Suprapubic skin (tissue), 4 donors: ENCODE data around the gene FMNL2. TPM values are rescaled to one million over a fixed set of nuclear protein-coding genes. Genes with fewer than 3 reads are reported as not detected.

Experiments used
- DNase-seq, 2 donors: peaks; one replicate each; pipeline ENCODE4 v3.0.0-alpha.2; 2019; ENCODE audit warnings: low spot score in 2 of 2
- H3K27ac ChIP-seq: fragments of 200-600 bp; sonication (generic); one replicate; pipeline ENCODE4 v1.5.1; 2019
- H3K27me3 ChIP-seq: fragments of 200-600 bp; sonication (generic); one replicate; pipeline ENCODE4 v1.5.1; 2019
- H3K36me3 ChIP-seq: fragments of 200-600 bp; sonication (generic); one replicate; pipeline ENCODE4 v1.5.1; 2019
- H3K4me1 ChIP-seq: fragments of 200-600 bp; sonication (generic); one replicate; pipeline ENCODE4 v1.5.1; 2019
- H3K4me3 ChIP-seq: fragments of 200-600 bp; sonication (generic); one replicate; pipeline ENCODE4 v1.5.1; 2019; ENCODE audit warnings: mild to moderate bottlenecking
- H3K9me3 ChIP-seq: fragments of 200-600 bp; sonication (generic); one replicate; pipeline ENCODE4 v1.5.1; 2019
- EP300 ChIP-seq: sonication (generic); formaldehyde crosslinking; IDR thresholded peaks from one replicate; pipeline ENCODE4 v1.6.1; 2017; ENCODE audit warnings: antibody characterized with exemption
- POLR2A ChIP-seq, 2 donors: fragments of 450-650 bp; IDR thresholded peaks; one replicate each; pipeline ENCODE4 v1.6.1; 2017; ENCODE audit warnings: antibody characterized with exemption in 2 of 2, mild to moderate bottlenecking in 2 of 2, moderate library complexity in 2 of 2
- POLR2AphosphoS5 ChIP-seq, 3 donors: sonication (generic); formaldehyde crosslinking; IDR thresholded peaks; one replicate each; pipeline ENCODE4 v1.6.1; 2017; ENCODE audit warnings: antibody characterized with exemption in 3 of 3
- WGBS: methylation state at CpG from one replicate; pipeline ENCODE4 v1.1.5; 2018; 5-methylcytosine and 5-hydroxymethylcytosine counted together
- total RNA-seq, 4 donors: library from RNA; depleted of rRNA; stranded (reverse); fragments of >200 nt; gene quantifications; one replicate each; pipeline ENCODE4 v1.1.0, GENCODE V29; 2016
- TF ChIP-seq, protein P1 (sequence below), 2 donors: fragments of 200-600 bp in 1 of 2; fragments of 450-650 bp in 1 of 2; sonication (generic) in 1 of 2; IDR thresholded peaks; one replicate each; pipeline ENCODE4 v1.5.1; 2016 to 2019; ENCODE audit warnings: antibody characterized with exemption in 2 of 2, mild to moderate bottlenecking in 1 of 2, moderate library complexity in 1 of 2

FMNL2 gene
- total RNA-seq, 4 donors from 2014 or later: 15.4 to 18.1 (median 16.0) TPM

GRCh38 chr2:152448606-152449005, 113.6 kb downstream of the FMNL2 start:
- DNase-seq: no peak
- H3K9me3 ChIP-seq: no peaks in the 10 kb centered on the region
- H3K27me3 ChIP-seq: no peaks in the 10 kb centered on the region
- no peak overlapping the region for H3K27ac ChIP-seq
- TF ChIP-seq POLR2A (IDR thresholded peaks at IDR 0.05) (no peak), POLR2AphosphoS5 (IDR thresholded peaks at IDR 0.05) (no peak), EP300 (no peak)
- TF ChIP-seq, protein P1, sequence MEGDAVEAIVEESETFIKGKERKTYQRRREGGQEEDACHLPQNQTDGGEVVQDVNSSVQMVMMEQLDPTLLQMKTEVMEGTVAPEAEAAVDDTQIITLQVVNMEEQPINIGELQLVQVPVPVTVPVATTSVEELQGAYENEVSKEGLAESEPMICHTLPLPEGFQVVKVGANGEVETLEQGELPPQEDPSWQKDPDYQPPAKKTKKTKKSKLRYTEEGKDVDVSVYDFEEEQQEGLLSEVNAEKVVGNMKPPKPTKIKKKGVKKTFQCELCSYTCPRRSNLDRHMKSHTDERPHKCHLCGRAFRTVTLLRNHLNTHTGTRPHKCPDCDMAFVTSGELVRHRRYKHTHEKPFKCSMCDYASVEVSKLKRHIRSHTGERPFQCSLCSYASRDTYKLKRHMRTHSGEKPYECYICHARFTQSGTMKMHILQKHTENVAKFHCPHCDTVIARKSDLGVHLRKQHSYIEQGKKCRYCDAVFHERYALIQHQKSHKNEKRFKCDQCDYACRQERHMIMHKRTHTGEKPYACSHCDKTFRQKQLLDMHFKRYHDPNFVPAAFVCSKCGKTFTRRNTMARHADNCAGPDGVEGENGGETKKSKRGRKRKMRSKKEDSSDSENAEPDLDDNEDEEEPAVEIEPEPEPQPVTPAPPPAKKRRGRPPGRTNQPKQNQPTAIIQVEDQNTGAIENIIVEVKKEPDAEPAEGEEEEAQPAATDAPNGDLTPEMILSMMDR (IDR thresholded peaks at IDR 0.05): no peak
- no peaks in the 10 kb centered on the region for H3K36me3 ChIP-seq
- WGBS: 92% methylated on average over 5 of the region's 5 CpGs
- H3K4me3 ChIP-seq: no peak overlapping the region
- H3K4me1 ChIP-seq: peaks cover 29% of the 10 kb centered on the region

- DNase-seq: no peak
- no peaks in the 10 kb centered on the region for H3K9me3 ChIP-seq
- no peaks in the 10 kb centered on the region for H3K36me3 ChIP-seq
- H3K27me3 ChIP-seq: no peaks in the 10 kb centered on the region
- no peak for TF ChIP-seq POLR2A (IDR thresholded peaks at IDR 0.05)
- TF ChIP-seq, protein P1 (IDR thresholded peaks at IDR 0.05): no peak
- no peak for TF ChIP-seq POLR2AphosphoS5 (IDR thresholded peaks at IDR 0.05)
- no peak for TF ChIP-seq EP300
- WGBS: 96% methylated on average over 3 of the region's 3 CpGs
- H3K4me3 ChIP-seq: no peak overlapping the region
- H3K4me1 ChIP-seq: peaks cover 20% of the 10 kb centered on the region
- H3K27ac ChIP-seq: no peak overlapping the region
These were observed 114.6 kb downstream of the FMNL2 start for GRCh38 chr2:152449578-152449977.

DNA sequence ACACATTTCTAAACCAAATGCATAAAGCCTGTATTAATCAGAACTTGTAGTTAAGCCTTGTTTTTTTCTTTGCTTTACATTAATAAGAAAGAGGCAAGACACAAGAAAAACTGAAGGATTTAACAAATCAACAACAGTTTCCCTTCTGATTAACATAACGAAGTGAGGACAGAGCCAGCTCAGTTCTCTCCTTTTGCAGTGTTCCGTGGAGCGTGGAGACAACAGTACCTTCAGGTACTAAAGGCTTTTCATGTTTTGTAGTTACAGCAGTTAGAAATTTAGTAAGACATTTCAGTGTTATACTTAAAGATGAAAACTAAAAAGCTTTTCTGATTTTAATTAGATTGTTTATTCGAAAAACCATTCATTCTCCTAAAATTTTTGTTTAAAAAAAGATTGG, 115.2 kb downstream of the FMNL2 start:
- H3K9me3 ChIP-seq: no peaks in the 10 kb centered on the region
- no peak overlapping the region for H3K4me3 ChIP-seq
- H3K36me3 ChIP-seq: no peaks in the 10 kb centered on the region
- H3K4me1 ChIP-seq: peaks cover 15% of the 10 kb centered on the region
- no peak overlapping the region for H3K27ac ChIP-seq
- WGBS: 90% methylated on average over 4 of the region's 4 CpGs
- DNase-seq: no peak
- H3K27me3 ChIP-seq: no peaks in the 10 kb centered on the region
- TF ChIP-seq POLR2AphosphoS5 (IDR thresholded peaks at IDR 0.05) (no peak), POLR2A (IDR thresholded peaks at IDR 0.05) (no peak), EP300 (no peak)
- TF ChIP-seq, protein P1 (IDR thresholded peaks at IDR 0.05): no peak

GRCh38 chr2:152452256-152452973, 117.4 kb downstream of the FMNL2 start:
- TF ChIP-seq POLR2AphosphoS5 (IDR thresholded peaks at IDR 0.05): no peak
- TF ChIP-seq POLR2A (IDR thresholded peaks at IDR 0.05): no peak
- no peak for TF ChIP-seq EP300
- TF ChIP-seq, protein P1 (IDR thresholded peaks at IDR 0.05): no peak
- no peaks in the 10 kb centered on the region for H3K9me3 ChIP-seq
- DNase-seq: no peak
- WGBS: 89% methylated on average over 13 of the region's 13 CpGs
- H3K36me3 ChIP-seq: no peaks in the 10 kb centered on the region
- no peaks in the 10 kb centered on the region for H3K27me3 ChIP-seq
- no peak overlapping the region for H3K27ac ChIP-seq
- H3K4me1 ChIP-seq: no peaks in the 10 kb centered on the region
- H3K4me3 ChIP-seq: no peak overlapping the region

DNA sequence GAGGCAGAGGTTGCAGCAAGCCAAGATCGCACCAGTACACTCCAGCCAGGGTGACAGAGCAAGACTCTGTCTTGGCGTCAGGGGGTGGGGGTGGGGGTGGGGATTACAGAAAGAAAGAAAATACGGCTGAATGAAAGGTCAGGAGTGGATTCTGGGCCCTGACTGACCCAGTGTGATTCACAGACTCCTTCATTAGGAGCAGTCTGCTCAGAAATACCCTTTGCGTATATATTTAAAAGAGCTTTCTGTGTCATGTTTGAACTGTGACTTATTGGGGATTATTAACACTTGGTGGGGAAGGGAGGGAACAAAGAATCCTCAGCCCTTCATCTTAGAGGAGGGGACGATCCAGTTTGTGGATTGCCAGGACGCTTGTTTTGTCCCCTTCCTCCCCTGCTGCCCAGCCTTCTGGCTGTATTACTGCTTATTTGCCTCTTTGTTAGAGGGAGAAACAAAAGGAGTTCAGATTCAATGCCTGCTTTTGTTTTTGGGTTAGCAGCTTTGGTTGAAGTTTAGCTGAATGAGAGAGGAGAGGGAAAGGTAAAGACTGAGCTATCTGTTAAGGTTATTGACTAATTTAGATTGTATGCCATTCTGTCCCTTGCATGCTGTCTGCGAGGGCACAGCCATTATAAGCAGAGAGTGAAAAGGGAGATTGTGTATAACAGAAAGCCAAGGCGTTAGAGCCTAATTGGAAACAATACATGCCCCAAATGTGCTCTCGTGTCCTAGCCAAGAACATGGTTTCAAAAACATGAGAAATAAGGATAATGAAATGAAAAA, 118.3 kb downstream of the FMNL2 start:
- no peak for DNase-seq
- 77% methylated on average over 9 of the region's 9 CpGs for WGBS
- Histone ChIP-seq H3K9me3 (no peaks in the 10 kb centered on the region), H3K4me3 (no peak overlapping the region), H3K27me3 (no peaks in the 10 kb centered on the region), H3K36me3 (no peaks in the 10 kb centered on the region), H3K27ac (no peak overlapping the region), H3K4me1 (no peaks in the 10 kb centered on the region)
- TF ChIP-seq, protein P1 (IDR thresholded peaks at IDR 0.05): no peak
- TF ChIP-seq POLR2A (IDR thresholded peaks at IDR 0.05) (no peak), EP300 (no peak), POLR2AphosphoS5 (IDR thresholded peaks at IDR 0.05) (no peak)
